Adipose tissue (tissue), 3 donors: ENCODE measurements around the gene CSNK1G2. TPM values are rescaled to one million over a fixed set of nuclear protein-coding genes. Genes with fewer than 3 reads are reported as not detected.

Experiments
- H3K27ac ChIP-seq: one replicate; pipeline ENCODE4 v1.5.1; 2013; ENCODE audit warnings: low read depth, low read length
- WGBS, 3 donors: extraction: QIAGEN DNeasy Blood & Tissue Kit; methylation state at CpG; one replicate each; pipeline ENCODE4 v1.1.7; 2013; 5-methylcytosine and 5-hydroxymethylcytosine counted together
- polyA plus RNA-seq, 3 donors: library from polyadenylated mRNA; stranded (reverse); fragments of 200-250 nt; gene quantifications; one replicate each; pipeline ENCODE4 v1.2.3, GENCODE V29; 2013
- donor health status: healthy with polysubstance abuse.
- donor health status: Bipolar disorder and iron deficiency.
- donor health status: healthy.

Gene CSNK1G2
- polyA plus RNA-seq, 3 donors, result 24.6 to 73.9 (median 42.8) TPM

- H3K27ac ChIP-seq, result no peak overlapping the region
- WGBS, 3 donors, result 74 to 88% (median 81%) methylated on average over 7 of the region's 7 CpGs
Observed at GRCh38 chr19:1938071-1938470, 2.9 kb upstream of the CSNK1G2 start.

GRCh38 chr19:1942078-1942933 lies 1.3 kb downstream of the CSNK1G2 start:
- WGBS, 3 donors, result 1 to 2% (median 1%) methylated on average over 38 to 40 of the region's 40 CpGs
- H3K27ac ChIP-seq, result peak overlapping the region; percentile 87

GRCh38 chr19:1942934-1943555 lies 2.1 kb downstream of the CSNK1G2 start:
- peak overlapping the region; percentile 70 for H3K27ac ChIP-seq
- 14 to 43% (median 17%) methylated on average over 21 of the region's 21 CpGs for WGBS, 3 donors

- WGBS, 3 donors, result 77 to 91% (median 78%) methylated on average over 16 to 22 of the region's 22 CpGs
Observed at GRCh38 chr19:1943661-1944087, 2.7 kb downstream of the CSNK1G2 start.

GRCh38 chr19:1944088-1944915 lies 3.3 kb downstream of the CSNK1G2 start:
- WGBS, 3 donors, result 76 to 80% (median 77%) methylated on average over 40 to 42 of the region's 42 CpGs

More at GRCh38 chr19:1943661-1944087, 2.7 kb downstream of the CSNK1G2 start:
- no peak overlapping the region for H3K27ac ChIP-seq

GRCh38 chr19:1944916-1945561 lies 4.1 kb downstream of the CSNK1G2 start:
- no peak overlapping the region for H3K27ac ChIP-seq
- WGBS, 3 donors, result 84 to 91% (median 89%) methylated on average over 25 to 30 of the region's 30 CpGs

More at GRCh38 chr19:1944088-1944915, 3.3 kb downstream of the CSNK1G2 start:
- H3K27ac ChIP-seq, result no peak overlapping the region

- no peak overlapping the region for H3K27ac ChIP-seq
- 57 to 70% (median 61%) methylated on average over 18 of the region's 18 CpGs for WGBS, 3 donors
Observed at GRCh38 chr19:1945899-1946298, 4.9 kb downstream of the CSNK1G2 start.

GRCh38 chr19:1947651-1948209 lies 6.8 kb downstream of the CSNK1G2 start:
- 74 to 88% (median 76%) methylated on average over 34 of the region's 34 CpGs for WGBS, 3 donors
- H3K27ac ChIP-seq, result no peak overlapping the region

- WGBS, 3 donors, result 93 to 95% (median 94%) methylated on average over 44 of the region's 44 CpGs
Observed at GRCh38 chr19:1949304-1950101, 8.5 kb downstream of the CSNK1G2 start.

GRCh38 chr19:1950640-1951039 lies 9.7 kb downstream of the CSNK1G2 start:
- no peak overlapping the region for H3K27ac ChIP-seq
- 96 to 98% (median 96%) methylated on average over 14 to 16 of the region's 16 CpGs for WGBS, 3 donors

More at GRCh38 chr19:1949304-1950101, 8.5 kb downstream of the CSNK1G2 start:
- H3K27ac ChIP-seq, result no peak overlapping the region

GRCh38 chr19:1952635-1953034 lies 11.7 kb downstream of the CSNK1G2 start:
- no peak overlapping the region for H3K27ac ChIP-seq
- 84 to 91% (median 86%) methylated on average over 21 of the region's 21 CpGs for WGBS, 3 donors

GRCh38 chr19:1953037-1953436 lies 12.1 kb downstream of the CSNK1G2 start:
- 88 to 91% (median 90%) methylated on average over 19 of the region's 19 CpGs for WGBS, 3 donors
- no peak overlapping the region for H3K27ac ChIP-seq

GRCh38 chr19:1953441-1954094 lies 12.6 kb downstream of the CSNK1G2 start:
- WGBS, 3 donors, result 89 to 92% (median 91%) methylated on average over 31 to 32 of the region's 32 CpGs
- H3K27ac ChIP-seq, result no peak overlapping the region

GRCh38 chr19:1954532-1954933 lies 13.6 kb downstream of the CSNK1G2 start:
- H3K27ac ChIP-seq, result no peak overlapping the region
- WGBS, 3 donors, result 88 to 95% (median 92%) methylated on average over 13 to 15 of the region's 15 CpGs

GRCh38 chr19:1955171-1956121 lies 14.5 kb downstream of the CSNK1G2 start:
- no peak overlapping the region for H3K27ac ChIP-seq
- 81 to 86% (median 85%) methylated on average over 36 to 51 of the region's 51 CpGs for WGBS, 3 donors

- H3K27ac ChIP-seq, result no peak overlapping the region
- 89 to 94% (median 91%) methylated on average over 12 of the region's 12 CpGs for WGBS, 3 donors
Observed at GRCh38 chr19:1956122-1956494, 15.1 kb downstream of the CSNK1G2 start.
